HG02973 (cell line): Measurements from ENCODE around the gene TNS4.

ENCODE experiments used
- ATAC-seq: cut with Tn5 transposase; IDR thresholded peaks from one replicate; pipeline ENCODE4 v1.9.1; 2021; ENCODE audit warnings: moderate library complexity; ENCODE audit not compliant: unreplicated experiment

TNS4 gene

DNA sequence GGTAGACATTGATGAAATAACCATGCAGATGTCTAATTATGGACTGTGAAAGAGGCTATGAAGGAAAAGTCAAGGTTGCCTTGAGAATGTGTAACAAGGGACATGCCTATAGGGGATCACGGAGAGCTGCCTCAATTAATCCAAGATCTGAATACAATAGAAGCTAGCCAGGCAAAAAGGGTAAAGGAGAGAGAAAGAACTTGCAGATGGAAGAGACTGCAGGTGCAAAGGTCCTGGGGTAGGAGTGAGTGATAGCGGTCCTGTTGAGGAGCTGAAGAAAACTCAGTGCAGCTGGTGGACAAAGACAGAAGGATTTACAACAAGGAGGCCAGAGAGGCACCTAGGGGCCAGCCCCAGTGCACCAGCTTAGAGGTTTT is 15.9 kb upstream of the TNS4 start:
- ATAC-seq: no peak

DNA sequence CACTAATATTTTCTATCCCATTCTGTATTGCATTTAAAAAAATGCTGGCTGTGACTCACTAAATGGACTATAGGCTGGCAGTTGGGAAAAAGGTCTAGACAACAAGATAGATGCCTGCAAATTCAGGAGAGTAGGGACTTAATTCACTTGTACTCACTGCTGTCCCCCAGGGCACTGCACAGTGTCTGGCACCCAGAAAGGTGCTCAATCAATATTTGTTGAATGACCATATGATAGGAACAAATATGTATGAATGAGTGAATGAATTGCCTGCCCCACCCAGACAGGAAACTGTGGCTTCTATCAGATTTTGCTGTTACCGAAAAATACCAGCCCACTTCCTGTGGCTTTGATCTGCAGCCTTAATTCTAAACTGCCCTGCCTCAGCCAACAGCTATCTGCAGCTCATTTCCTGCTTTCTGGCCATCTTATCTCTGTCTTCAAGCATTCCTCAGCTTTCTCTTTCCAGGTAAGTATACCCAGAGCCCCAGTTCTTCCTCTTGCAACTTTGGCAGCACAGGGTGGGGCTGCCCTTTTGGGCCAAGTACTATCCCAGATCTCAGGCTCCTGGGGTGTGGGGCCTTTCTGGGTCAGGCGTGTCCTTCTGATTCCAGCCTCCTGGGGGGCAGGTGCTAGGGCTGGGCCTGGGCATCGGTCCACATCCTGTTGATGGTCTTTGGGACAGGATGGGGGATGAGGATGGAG is 15.3 kb upstream of the TNS4 start:
- ATAC-seq: peak; percentile 65

GRCh38 chr17:40515491-40516041 is 14.1 kb upstream of the TNS4 start:
- ATAC-seq: no peak

GRCh38 chr17:40515011-40515410 is 13.6 kb upstream of the TNS4 start:
- no peak for ATAC-seq

DNA sequence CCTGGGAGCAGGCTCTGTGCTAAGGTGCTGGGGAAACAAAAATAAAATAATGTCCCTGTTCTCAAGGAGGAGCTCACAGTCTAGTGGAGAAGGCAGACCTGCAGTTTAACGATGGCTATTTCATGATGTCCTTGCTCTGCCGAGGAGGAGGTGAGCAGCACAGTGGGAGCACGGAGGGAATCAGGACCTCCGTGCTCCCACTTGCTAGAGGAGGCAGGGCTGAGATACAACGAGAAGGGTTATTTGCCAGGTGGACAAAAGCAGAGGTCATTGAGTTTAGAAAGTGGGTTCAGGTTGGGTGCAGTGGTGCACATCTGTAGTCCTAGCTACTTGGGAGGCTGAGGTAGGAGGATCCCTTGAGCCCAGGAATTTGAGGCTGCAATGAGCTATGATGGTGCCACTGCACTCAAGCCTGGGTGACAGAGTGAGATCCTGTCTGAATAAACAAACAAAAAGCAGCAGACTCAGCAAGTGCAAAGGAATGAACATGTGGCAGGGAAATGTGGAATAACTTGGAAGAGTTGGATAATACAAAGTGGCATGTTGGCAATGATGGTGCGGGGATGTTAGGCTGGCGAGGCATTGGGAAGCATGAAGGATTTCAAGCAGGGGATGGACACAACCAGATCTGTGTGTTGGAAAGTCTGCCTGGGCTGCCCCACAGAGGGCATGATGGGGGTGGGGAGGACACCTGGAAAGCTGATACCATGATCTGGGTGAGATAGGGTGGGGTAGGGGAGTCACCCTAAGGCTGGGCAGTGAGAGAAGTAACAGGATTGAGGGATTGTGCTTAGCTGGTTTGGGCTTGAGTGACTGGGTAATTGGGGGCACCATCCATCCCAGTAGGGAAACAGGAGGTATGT is 12.8 kb upstream of the TNS4 start:
- no peak for ATAC-seq

DNA sequence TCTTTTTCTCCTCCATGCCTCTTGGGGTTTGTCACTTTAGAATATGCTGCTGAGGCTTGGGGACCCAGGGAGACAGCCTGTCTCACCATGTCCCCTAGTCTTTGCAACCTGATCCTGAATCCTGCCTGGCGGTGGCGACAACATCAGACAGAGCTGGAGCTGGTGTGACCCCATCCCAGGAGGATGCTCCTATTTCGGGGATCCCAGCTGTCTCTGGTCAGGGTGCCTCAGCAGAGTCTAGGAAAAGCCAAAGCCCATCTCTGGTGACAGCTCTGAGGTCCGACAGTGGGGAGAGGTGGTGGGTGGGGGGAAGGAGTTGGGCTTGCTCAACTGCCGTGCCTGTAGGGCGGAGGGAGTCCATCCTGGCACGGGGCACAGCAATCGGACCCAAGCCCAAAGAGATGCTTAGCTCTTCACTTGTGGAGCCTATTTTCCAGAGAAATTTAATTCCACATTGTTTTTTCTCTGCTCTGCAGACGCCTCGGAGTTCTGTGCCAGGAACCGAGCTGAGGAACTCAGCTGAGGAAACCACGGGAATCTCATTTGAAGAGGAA is 10.3 kb upstream of the TNS4 start:
- ATAC-seq: no peak

DNA sequence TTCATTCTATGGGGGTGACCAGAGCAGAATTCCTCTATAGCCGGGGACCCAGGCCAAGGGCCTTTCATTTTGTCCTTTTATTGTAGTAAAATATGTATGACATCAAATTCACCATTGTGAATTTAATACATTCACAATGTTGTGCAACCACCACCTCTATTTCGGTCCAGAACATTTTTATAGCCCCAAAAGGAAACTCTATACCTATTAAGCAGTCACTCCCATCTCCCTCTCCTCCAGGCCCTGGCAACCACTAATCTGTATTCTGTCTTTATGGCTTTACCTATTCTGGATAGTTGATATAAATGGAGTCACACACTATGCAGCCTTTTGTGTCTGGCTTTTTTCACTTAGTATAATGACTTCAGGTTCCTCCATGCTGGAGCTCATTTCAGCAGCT is 9.7 kb upstream of the TNS4 start:
- ATAC-seq: no peak

DNA sequence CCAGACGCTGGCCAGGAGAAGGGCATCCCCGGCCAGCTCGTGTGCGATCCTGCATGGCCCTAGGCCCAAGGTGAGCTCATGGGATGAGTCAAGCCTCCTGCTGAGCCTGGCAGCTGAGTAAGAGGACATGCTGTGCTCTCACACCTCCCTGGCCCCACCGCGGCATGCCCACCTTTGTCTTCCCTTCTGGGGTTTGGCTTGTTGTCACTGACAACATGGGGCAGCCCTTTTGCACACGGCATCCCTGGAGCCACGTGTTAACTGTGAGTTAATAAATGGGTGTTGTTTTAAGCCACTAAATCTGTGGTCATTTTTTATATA is 8.9 kb upstream of the TNS4 start:
- ATAC-seq: no peak

GRCh38 chr17:40509626-40510327 is 8.4 kb upstream of the TNS4 start:
- ATAC-seq: no peak

DNA sequence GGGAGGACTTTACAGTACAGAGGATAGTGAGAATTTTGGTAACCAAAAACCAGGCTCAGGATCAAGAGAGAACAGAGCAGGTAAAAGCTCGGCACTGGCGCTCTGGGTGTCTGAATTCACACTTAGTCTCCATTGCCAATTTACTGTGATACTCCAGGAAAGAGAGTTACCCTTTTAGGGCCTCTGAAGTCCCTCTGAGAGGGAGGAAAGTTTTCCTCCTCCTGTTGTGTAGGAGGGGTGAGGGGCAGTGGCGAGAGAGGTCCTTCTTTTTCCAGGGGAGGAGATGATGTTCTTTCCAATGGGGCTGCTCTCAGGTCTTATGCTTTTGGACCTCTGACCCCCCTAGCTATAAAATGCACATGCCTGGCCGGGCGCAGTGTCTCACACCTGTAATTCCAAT is 5.4 kb upstream of the TNS4 start:
- no peak for ATAC-seq

DNA sequence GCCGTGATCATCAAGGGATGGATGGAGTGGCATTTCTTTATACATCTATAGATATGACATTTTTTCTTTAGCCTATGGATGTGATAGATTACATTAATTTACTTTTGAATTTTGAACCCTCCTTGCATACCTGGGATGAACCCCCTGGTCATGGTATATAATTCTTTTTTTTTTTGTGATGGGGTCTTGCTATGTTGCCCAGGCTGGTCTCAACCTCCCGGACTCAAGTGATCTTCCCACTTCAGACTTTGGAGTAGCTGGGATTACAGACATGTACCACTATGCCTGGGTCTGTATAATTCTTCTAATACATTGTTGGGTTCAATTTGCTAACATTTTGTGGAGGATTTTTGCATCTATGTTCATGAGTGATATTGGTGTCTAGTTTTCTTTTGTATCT is 1.7 kb upstream of the TNS4 start:
- ATAC-seq: no peak

DNA sequence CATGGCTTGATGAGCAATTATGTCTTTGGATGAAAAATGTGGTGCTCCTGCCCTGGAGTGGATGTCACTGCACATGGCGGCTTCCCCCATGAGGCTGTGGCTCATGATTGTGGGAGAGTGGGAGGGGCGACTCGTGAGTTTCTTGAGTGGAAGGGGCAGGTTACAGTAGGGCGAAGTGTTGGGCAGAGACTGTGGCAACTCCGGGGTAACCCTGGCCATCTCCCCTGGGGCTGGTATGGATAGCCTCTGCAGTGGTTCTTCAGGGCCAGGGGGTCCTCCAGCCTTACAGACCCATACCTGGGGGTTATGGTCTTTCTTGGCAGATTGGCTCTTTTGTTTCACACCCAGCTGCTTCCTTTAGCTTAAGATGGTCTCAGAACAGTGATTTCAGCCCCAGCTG is 1.3 kb upstream of the TNS4 start:
- no peak for ATAC-seq

DNA sequence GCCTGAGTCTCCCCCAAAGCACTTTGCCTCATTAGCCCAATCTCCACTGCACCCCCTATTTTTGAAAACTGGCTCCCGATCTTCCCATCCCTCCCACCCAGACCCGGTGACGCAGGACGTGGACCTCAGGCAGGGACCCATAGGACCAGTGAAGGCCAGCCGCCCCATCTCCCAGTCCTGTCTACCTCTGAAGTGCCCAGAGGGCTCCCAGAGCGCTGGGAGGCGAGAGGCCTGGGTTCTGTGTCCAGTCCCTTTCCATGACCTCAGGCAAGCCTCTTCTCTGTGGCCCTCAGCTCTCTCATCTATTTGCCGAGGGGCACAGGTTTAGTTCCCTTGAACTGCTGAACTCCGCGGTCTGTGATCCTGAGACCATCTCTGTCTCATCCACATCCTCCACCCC is 714 bp downstream of the TNS4 start:
- no peak for ATAC-seq

GRCh38 chr17:40500190-40500589 is 1.2 kb downstream of the TNS4 start:
- no peak for ATAC-seq

GRCh38 chr17:40499551-40500189 is 1.8 kb downstream of the TNS4 start:
- no peak for ATAC-seq

DNA sequence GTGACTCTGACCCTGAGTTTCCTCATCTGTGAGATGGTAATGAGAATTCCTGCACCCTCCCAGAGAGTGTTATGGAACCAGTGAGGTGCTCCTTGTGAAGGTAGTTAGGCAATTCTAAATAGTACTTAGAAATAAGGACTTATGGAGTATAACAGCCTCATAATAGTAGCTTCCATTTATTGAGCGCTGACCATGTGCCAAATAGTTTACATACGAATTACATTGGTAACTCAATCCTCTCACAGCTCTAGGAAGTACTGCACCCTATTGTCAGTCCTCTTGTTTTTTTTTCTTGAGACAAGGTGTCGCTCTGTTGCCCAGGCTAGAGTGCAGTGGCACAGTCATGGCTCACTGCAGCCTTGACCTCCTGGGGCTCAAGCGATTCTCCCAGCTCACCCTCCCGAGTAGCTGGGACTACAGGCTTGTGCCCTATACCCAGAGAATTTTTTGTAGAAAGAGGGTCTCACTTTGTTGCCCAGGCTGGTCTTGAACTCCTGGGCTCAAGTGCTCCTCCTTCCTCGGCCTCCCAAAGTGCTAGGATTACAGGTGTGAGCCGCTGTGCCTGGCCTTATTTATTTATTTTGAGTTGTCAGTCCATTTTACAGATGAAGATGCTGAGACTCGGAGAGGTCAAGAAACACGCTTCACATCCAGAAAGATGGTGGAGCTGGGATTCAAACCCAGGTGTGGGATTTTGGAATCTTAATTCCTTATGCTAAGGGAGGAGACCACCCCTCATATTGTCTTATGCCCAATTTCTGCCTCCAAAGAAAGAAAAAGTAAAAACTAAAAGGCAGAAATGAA is 2.9 kb downstream of the TNS4 start:
- ATAC-seq: no peak

- no peak for ATAC-seq
These were observed 3.7 kb downstream of the TNS4 start for GRCh38 chr17:40497695-40498094.

DNA sequence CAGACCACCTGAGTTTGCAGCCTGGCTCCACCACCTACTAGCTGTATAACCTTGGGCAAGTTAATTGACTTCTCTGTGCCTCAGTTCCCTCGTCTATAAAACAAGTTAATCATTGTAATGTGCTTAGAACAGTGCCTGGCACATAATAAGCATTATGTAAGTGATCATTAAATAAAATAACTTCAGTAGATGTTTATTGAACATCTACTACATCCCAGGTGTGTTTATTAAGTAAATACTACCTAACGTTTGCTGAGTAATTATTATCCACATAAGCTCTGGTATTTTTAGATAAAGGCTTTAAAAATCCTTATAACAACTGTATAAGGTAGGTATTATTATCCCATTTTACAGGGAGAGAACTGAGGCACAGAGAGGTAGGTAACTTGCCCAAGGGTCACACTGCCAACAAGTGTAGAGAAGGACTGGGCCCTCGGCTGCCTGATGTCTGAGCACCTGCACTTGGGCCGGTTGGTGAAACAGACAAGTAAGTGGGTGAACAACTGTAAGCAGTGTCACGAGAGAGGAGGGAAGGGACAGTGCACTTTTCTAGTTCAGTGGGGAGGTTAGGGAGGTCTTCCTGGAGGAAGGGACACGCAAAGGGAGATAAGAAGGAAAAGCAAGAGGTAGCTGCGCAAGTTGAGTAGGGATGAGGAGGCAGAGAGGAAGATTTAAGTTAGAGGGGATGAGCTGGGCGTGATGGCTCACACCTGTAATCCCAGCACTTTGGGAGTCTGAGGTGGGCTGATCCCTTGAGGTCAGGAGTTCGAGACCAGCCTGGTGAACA is 4.6 kb downstream of the TNS4 start:
- ATAC-seq: no peak

DNA sequence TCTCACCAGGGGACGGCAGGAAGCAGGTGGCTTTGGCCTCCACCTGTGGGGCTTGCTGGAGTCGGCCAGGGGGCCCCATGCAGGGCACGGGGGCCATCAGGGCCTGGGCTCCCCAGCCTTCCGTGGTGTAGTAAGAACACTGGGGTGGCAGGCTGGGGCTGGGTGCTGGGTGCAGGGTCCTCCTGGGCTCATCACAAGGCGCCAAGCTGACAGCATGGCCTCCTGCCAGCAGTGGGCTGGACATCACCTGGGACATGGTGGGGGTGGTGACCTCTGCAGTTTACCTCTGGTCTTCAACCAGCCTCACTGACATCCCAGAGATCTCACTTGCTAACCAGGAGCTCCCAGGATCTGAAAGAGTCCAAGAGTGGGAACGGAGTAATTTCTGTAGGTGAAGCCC is 5.3 kb downstream of the TNS4 start:
- no peak for ATAC-seq
